ENCODE data around the gene NGDN.

Gene NGDN

GRCh38 chr14:23522643-23523198, 53.2 kb downstream of the NGDN start:
- no peak for DNase-seq (ENCODE audit: low spot score)

GRCh38 chr14:23523229-23524016, 53.9 kb downstream of the NGDN start:
- no peak for DNase-seq (ENCODE audit: low spot score)

GRCh38 chr14:23524954-23525353, 55.5 kb downstream of the NGDN start:
- DNase-seq (ENCODE audit: low spot score), result no peak

DNA sequence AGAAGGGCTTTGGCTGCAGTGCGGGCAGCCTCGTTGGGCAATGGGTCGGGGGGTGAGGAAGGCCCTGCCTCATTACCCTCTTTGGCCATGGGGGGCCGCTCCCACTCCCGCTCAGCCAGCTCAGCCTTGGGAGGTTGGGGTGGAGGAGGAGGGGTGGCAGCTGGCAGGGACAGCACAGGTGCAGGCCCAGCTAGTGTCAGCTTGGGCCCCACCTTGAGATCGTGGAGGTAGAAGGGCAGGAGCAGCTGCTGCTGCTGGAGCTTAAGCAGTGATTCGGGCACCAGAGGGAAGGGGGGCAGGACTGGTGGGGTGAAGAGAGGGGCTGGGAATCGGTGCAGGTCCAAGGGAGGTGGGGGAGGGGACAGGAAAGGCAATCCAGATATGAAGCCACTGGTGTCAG, 56.1 kb downstream of the NGDN start:
- no peak for DNase-seq (ENCODE audit: low spot score)
